NCI-H1694 (cell line): Measurements from ENCODE around the gene SPECC1.
"Not testable (repeated sequence)": the region's sequence is repeated elsewhere in the genome, so short reads cannot be mapped to it uniquely, and the experiment has no call there.

Experiments
- DNase-seq: peaks from one replicate; lab custom pipeline; 2025; lab: John Stamatoyannopoulos, UW

The SPECC1 gene

DNA sequence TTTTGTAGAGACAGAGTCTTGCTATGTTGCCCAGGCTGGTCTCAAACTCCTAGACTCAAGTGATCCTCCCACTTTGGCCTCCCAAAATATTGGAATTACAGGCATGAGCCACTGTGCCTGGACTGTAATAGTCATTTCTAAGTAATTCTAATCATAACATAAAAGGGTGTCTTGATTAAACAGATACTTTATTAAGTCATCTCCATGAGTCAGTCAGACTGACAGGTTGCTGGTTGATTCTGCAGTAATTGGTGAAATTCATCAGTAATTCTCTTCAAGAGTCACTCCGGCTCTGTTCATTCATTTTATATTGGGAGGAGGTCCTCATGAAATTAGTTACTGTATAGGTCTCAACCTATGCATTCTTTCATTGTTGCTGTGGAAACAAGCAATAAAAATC lies 85.6 kb downstream of the SPECC1 start:
- DNase-seq = no peak

- DNase-seq = peak; percentile 63
Observed at GRCh38 chr17:20095336-20096080, 86.3 kb downstream of the SPECC1 start.

GRCh38 chr17:20096430-20096829 lies 87.3 kb downstream of the SPECC1 start:
- no peak for DNase-seq

- no peak for DNase-seq
Observed at GRCh38 chr17:20097330-20097729, 88.2 kb downstream of the SPECC1 start.

DNA sequence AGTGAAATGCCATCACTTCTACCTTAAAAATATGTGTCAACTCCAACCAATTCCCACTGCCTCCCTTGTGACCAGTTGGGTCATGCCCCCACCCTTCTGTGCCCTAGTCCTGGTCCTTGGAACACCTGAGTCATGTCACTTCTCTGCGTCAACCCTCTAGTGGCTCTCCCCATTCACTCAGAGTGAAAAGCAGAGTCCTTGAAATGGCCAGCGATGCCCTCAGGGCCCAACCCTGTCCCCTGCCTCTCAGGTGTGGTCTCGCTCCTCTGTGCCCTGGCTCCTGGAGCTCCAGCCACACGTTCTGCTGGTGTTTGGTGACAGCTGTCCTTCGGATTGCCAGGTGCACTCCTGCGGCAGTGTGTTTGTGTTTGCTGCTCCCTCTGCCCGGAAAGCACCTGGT lies 89.2 kb downstream of the SPECC1 start:
- no peak for DNase-seq

- DNase-seq = not testable (repeated sequence)
Observed at GRCh38 chr17:20100806-20101205, 91.6 kb downstream of the SPECC1 start.

DNA sequence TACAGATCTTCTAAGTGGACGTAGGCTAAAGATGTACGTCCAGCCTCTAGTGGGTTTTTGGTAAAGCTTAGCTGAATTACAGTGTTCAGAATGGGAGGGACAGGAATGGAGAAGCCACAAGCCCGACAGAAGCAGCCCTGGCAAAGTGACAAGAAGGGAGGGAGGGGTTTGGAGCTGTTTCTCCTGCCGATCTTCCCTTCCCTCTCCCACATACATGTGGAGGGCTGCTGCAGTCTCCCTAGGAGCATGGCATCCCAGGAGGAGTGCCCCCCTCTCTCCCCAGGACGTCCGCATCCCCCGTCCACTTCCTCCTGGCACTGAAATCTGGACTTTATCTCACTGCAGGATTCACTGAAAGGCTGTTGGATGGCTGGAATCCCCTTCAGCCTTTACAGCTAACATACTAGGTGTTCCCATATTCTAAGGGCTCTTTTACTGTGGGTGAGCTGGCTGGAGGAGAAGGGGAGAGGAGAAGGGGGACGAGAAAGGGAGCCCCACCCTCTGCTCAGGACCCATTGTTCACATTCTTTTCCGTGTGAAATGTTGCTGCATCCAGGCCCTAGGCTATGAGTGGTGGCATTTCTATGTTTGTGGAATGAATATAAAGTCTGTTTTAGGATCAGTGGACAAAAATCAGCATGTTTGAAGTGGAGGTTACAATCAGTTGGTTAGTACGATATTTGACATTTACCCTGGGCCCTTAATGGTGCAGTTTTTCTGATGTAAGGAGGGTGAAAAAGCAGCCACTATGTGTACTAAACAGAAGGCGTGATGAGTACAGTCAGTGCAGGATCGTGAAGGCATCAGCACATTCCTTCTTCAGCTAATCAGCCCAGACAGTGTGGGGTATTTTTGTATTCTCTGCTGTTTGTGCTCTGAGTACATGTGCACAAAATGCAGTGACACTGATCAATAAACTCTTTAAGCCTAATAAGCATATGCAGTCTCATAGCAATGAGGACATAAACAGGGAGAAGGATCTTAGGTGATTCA lies 94.6 kb downstream of the SPECC1 start:
- DNase-seq = no peak

DNA sequence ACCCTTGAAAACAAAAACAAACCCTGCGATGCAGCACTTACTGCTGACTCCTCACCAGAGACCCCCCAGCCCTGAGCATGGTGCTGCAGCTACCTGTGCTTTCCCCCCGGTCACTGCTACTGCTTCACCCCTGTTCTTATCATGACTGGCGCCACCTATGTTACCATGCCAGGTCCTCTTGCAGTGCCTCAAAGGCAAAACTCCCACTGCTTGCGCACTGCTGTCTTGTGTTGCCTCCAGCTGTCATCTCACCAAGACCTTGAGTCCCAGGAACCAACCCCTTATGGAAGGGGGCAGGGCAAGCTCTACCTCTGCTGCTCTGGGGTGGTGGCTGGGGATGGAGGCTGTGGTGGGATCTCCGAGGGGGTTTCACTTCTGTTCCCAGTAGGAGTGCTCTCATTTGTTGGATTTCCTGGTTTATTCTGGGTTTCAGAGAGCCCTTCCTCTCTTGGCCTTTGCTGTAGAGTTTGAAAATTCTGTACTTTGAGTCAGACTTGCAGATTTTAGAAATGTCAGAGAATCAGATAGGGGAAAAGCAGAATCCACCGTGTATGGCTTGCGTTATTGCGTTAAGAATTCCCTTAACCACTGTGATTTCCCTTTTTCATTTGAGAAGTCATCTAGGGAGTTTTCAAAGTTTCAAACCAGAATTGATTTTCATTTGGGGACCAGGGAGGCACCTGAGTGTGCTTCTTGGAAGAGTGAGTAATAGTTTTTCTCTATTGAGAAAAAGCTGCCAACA lies 96.6 kb downstream of the SPECC1 start:
- DNase-seq = no peak

DNA sequence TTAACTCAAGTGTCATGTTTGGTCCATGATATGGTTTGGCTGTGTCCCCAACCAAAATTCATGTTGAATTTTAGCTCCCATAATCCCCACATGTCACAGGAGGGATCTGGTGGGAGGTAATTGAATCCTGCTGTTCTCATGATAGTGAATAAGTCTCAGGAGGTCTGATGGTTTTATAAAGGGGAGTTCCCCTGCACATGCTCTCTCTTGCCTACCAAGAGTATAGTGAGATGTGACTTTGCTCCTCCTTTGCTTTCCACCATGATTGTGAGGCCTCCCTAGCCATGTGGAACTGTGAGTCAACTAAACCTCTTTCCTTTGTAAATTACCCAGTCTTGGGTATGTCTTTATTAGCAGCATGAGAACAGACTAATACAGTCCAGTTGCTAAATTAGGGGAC lies 97.3 kb downstream of the SPECC1 start:
- DNase-seq = not testable (repeated sequence)

DNA sequence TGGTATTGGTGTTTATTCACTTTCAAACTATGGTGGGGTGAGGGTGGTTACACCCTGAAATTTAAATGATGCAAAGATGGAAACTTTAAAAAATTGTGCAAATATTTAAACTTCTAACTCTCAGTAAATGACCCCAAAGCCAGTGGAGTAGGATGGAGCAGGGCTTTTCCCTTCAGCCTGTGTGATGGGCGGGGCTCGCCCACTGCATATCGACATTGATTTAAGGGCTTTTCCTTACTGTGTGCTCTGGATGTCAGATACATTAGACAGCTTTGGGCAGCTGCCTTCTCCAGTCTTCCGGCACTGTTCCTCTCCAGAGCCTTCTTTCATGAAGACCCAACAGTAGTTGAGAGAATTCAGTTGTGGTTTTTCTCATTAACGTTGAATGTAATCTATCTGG lies 99.9 kb downstream of the SPECC1 start:
- no peak for DNase-seq

DNA sequence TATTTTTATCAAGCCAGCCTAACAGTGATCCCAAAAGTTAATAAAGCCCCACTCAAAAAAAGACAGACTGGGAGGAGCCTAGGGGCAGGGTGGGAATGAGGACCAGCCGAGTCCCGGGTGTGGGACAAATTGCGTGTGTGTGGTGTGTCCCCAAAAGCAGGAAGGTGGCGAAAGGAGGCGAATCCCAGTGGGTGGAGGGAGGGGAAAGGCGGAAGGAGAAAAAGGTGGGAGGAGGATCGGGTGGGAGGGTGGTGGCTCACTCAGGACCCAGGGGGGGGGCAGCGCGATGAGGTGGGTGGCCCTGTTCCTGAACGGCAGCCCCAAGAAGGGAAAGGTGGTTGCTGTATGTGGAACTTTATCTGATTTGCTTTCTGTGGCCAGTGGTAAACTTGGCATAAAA lies 102.4 kb downstream of the SPECC1 start:
- DNase-seq = no peak

DNA sequence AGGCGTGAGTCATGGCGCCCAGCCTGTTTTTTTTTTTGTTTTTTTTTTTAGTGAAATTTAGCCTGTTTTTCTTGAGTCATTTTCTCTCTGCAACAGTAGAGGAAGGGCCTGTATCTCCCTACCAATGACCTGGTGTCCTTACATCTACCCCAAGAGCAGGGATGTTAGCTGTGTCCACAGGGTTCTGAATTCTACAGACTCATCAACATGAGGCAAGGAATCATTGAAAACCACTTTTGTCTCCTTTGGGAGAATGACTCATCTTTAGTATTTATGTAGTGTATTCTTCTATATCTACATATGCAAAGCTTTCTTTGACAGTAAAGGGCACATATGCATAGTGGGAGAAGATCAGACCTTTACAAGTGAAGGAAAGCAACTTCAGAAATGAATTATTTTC lies 105.3 kb downstream of the SPECC1 start:
- DNase-seq = no peak

DNA sequence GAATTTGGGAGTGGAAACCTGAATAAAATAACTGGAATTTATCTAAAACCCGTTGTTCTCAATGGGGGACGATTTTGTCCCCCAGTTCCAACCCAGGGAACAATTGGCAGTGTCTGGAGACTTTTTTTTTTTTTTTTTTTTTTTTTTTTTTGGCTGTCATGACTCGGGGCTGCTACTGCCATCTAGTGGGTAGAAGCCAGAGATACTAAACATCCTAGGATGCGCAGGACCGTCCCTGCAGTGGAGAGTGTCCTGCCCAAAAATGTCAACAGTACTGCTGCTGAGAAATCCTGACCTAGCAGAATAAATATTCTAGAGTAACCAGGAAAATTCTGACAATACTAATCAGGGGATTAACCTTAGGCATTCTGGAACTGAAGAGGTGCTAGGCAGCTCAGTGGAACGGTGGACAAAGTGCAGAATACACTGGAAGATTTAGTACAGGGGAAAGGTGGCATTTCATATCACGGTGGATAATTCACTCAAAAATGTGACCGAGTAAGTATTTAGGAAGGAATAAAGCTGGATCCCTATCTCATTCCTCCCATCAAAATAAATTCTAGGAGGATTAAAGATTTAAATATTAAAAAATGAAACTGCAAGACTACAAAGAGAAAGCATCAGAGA lies 107.6 kb downstream of the SPECC1 start:
- DNase-seq = peak; percentile 69

DNA sequence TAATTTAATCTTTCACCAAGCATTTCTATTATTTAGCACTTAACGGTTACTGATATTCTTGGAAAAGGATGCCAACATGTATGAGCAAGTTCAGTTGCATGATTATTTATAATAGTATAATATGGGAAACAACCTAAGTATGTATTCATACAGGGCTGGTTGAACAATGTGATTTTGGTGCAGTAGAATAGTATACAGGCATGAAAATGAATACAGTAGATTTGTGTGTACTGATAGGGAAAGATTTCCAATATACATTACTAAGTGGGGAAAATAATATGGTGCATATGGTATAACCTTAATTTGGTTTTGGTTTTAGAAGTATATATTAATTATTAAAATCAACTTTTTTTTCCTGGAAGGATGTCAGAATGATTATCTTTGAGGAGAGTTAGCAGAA lies 109.1 kb downstream of the SPECC1 start:
- no peak for DNase-seq

DNA sequence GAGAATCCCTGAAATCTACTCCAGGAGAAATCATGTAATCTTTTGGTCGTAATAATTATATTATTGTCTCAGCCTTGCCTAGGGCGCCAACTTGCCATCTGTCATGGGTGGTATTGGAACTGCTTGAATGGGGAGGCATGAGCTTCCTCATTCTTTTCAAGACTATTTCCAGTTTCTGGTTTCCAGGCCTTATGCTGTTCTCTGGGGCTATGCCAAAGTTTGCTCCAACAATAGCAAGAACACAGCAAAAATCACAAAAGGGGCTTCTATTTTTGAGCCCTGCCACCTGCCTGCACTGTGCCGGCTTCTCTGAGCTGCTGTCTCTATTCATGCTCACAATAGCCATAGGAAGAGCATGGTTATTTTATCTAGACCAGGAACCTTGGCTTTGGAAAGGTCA lies 111.7 kb downstream of the SPECC1 start:
- peak; percentile 95 for DNase-seq

DNA sequence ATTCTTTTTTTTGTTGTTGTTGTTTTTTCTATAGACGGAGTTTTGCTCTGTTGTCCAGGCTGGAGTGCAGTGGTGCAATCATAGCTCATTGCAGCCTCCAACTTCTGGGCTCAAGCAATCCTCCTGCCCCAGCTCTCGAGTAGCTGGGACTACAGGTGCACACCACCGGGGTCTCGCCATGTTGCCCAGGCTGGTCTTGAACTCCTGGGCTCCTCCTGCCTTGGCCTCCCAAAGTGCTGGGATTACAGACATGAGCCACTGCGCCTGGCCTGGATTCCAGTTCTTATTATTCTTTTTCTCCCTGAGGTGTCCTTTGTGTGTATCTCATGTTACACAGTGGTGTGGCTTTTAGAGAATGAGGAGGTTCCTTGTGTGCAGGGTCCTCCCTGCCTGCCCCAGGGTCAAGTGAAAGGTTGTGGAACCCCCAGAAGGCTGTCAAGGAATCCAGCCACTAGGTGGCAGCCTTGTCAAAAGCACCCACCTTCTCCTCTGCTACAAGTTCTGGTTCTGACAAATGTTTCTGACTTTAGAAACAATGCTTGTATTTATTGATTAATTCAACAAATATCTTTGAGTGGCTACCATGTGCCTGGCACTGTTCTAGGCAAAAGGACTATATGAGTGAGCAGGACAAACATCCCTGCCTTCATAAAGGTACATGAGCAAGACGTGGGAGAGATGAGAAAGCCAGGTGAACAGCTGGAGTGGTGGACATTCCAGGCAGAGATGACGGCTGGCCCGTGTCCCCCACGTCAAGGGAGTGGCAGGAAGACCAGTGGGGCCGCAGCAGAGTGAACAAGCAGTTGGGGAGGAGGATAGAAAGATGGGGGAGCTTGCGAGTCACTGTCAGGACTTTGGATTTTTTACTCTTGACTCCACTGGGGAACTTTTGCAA lies 112.4 kb downstream of the SPECC1 start:
- DNase-seq = peak; percentile 78

DNA sequence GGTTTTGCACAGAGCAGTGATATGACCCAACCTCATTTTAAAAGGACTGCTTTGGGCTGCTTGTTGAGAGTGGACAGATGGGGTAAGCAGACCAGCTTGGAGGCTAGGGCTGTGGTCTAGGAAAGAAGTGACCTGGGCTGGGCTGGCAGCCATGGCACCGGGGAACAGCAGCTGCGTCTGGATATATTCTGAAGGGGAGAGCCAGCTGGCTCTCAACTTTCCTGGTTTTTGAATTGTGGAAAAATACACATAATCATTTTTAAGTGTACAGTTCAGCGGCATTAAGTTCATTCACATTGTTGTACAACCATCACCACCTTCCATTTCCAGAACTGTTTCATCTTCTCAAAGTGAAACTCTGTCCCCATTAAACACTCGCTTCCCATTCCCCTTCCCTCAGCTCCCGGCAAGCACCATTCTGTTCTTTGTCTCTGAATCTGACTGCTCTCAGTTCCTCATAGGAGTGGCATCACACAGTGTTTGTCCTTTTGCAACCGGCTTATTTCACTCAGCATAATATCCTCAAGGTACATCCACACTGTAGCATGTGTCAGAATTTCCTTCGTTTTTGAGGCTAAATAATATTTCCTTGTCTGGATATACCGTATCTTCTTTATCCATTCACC lies 113.2 kb downstream of the SPECC1 start:
- DNase-seq = peak; percentile 39

- DNase-seq = no peak
Observed at GRCh38 chr17:20123209-20123608, 114.0 kb downstream of the SPECC1 start.

GRCh38 chr17:20125724-20126123 lies 116.6 kb downstream of the SPECC1 start:
- no peak for DNase-seq

DNA sequence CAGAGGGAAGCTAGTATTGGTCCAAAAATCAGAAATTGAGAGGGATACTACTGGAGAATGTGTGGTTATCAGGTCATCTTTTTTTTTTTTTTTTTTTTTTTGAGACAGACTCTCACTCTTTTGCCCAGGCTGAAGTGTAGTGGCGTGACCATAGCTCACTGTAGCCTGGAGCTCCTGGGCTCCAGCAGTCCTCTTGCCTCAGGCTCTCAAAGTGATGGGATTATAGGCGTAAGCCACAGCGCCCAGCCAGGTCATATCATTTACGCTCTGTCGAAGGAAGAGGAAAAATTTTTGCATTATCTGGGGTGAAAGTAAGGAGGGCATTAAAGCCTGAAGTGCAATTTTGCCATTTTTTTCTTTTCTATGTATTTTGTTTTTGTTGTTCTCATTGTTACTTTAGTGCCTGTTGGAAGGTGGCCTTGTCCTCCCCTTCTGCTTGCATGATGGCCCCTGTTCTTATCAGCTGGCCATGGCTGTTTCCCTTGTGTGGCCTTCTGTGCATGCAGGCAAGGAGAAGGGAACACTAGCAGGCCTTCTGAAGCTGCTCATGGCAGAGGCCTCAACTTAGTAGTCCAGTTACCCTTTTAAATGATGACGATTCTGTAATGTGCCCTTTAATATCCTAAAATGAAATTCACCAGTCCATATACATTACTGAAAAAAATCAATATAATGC lies 118.3 kb downstream of the SPECC1 start:
- no peak for DNase-seq
